GM21786 (cell line): ENCODE measurements around the gene CCDC194.

ENCODE experiments used
- ATAC-seq: cut with Tn5 transposase; IDR thresholded peaks from one replicate; pipeline ENCODE4 v1.9.1; 2021; ENCODE audit not compliant: unreplicated experiment

Gene CCDC194

GRCh38 chr19:17393914-17394313 lies at the start of gene CCDC194:
Gene CCDC194, minus strand, starts transcription at chr19:17394196. Its CDS starts 38 bp downstream, at chr19:17394158.
- no peak for ATAC-seq

DNA sequence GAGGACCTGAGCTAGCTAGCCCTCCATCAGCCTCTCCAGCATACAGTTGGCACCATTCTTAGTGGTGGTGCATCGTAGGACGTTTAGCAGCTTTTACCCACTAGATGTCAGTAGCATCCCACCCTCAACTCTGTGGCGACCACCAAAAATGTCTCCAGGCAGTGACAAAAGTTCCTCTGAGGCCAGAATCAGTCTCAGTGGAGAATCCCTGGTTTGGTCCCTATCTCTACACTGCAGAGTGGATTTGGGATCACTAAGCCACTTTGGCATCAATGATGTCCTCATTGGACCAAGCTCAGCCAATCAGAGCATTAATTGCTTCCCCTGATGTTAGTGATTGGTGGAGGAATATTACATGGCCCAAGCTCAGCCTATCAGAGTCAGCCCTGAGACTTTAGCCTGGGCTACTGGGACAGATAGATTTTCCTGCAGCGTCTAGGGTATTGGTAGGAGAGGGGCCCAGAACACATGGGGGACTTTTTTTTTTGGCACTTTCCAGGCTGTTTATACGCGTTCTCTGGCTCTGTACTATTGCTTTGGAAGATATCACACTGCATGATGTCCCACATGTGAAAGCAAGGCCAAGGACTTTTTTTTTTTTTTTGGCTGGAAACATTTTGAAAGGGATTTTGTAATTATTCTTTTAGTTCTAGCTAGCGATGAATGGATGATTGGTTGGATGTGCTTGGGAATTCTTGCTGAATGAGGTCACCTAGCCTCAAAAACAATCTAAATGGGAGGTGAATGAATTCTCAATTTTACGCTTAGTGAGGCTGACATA lies 47.4 kb upstream of the CCDC194 start:
- no peak for ATAC-seq

DNA sequence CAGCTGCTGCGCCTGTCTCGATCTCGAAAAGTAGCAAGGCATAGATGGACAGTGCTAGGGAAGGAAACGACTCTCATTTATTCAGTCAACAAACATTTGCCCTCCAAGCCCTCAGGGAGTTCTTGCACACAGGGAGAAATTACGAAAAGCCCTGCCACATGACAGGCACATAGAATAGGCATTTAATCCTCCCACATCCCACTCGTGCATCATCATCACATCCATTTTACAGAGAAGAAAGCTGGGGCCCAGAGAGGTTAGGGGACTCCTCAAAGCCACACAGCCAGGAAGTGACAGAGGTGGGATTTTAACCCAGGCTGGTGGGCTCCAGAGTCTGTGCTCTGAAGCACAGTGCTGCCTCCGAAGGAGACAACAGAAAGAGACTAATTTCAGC lies 42.9 kb upstream of the CCDC194 start:
- ATAC-seq, result no peak

- no peak for ATAC-seq
Observed at GRCh38 chr19:17436094-17436873, 42.3 kb upstream of the CCDC194 start.

- ATAC-seq, result no peak
Observed at GRCh38 chr19:17435218-17435617, 41.2 kb upstream of the CCDC194 start.

GRCh38 chr19:17431417-17431816 lies 37.4 kb upstream of the CCDC194 start:
- no peak for ATAC-seq

DNA sequence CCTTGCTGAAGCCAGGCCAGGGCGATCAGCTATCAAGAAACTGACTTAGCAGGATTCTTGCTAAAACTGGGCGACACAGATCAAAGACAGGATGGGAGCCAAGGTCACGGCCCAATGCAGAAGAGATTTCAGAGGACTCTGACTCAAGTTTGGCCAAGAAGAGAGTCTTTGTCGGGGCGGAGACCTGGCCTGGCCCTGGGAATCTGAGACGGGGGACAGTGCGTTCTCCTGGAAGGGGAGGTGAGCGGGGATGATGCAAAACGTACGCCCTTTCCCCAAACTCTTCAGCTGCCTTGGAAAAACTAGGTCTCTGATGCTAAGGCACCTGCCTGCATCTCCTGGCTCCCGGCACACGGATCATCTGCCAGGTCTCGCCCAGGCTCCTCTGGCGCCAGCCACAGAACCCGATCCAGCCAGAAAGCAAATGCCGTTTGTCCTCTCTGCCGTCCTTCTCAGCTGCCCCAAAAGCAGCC lies 35.7 kb upstream of the CCDC194 start:
- no peak for ATAC-seq

DNA sequence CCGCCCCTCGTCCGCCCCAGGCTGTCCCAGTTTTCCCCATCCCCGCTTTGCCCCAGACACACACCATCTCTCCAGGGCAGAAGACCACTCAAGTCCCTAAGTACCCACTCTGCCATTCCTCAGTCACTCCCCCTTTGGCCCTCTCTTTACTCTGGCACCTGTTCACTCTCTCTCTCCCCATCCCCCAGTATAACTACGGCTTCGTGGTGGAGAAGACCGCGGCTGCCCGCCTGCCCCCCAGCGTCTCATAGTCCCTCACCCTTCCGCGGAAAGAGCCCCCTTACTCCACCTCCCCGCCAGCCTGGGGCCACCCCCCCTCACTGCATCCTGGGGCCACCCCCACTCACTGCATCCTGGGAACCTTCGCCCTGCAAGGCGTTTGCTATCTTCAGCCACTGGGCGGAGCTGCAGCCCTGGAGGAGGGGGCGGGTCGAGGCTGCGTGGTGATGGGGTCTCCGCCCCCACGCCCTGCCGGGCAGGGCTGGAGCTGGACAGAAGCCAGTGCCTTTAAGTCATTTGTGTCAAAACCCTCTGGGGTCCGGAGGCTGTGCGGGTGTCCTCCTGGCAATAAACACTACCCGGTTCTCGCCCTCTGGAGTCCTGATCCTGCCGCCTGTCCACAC lies 30.9 kb upstream of the CCDC194 start:
- ATAC-seq, result no peak

DNA sequence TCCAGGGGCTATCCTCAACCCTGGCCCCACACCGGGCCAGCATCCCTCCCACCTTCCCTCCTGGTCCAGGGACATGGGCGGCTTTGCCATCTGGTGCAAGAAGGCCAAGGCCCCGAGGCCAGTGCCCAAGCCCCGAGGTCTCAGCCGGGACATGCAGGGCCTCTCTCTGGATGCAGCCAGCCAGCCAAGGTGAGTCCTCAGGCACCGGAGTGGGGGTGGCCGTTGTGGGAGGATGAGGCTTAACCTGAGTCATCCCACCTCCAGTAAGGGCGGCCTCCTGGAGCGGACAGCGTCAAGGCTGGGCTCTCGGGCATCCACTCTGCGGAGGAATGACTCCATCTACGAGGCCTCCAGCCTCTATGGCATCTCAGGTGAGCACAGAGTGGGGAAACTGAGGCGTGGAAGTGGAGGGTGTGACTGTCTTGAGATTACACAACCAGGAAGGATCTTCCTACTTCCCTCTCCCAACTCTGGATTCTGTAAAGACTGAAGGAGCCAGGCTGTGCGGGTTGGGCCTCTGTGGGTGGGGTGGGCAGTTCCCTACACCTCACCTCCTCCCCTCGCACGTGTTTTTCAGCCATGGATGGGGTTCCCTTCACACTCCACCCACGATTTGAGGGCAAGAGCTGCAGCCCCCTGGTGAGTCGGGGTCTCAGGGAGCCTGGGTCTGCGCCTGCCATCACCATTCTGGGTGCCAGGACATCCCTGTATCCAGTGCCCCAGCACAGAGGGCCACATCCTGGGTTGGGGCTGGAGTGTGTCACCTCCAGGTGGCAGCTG lies 29.6 kb upstream of the CCDC194 start:
- ATAC-seq, result no peak

DNA sequence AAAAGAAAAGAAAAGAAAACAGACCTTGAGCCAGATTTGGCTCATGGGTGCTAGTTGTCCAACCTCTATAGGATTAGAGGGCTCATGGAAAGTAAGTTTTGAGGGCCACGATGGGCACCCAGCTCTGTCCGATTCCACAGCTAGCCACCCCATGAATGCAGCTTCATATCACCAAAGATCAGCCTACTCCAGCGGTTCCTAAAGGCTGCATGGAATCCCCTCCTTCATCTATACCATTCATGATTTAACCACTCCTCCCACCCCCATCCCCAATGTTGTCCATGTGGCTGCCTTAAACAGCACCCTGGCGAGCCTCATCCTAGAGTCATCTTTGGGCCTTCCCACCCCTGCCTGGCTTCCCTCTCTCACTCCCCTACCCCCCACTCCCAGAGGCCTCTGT lies 27.9 kb upstream of the CCDC194 start:
- no peak for ATAC-seq

- peak; percentile 15 for ATAC-seq
Observed at GRCh38 chr19:17420475-17420924, 26.5 kb upstream of the CCDC194 start.

- peak; percentile 86 for ATAC-seq
Observed at GRCh38 chr19:17419621-17420474, 25.9 kb upstream of the CCDC194 start, which contains the start of gene MVB12A. Gene MVB12A, plus strand, starts transcription at chr19:17420047. Its CDS starts 89 bp downstream, at chr19:17420136.

DNA sequence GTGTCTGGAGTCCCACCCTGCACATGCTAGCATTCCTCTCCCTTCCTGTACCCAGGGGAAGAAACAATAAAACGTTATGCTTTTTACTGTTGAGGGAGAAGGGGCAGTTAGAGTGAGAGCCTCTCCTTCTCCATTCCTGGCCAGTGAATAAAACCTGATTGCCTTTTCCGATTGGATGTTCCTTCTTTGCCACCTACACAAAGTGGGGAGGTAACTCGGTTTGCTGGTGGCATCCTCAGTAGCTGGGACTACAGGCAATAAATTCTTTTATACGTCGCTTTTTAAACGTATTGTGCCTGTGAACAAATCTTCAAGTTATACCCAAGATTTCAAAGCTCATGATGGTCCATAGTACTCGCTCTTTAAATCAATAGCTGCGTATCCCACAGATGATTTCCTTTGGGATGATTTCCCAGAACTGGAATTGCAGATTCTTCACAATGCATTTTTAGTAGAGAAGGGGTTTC lies 25.2 kb upstream of the CCDC194 start:
- no peak for ATAC-seq

GRCh38 chr19:17418710-17419109 lies 24.7 kb upstream of the CCDC194 start:
- no peak for ATAC-seq

DNA sequence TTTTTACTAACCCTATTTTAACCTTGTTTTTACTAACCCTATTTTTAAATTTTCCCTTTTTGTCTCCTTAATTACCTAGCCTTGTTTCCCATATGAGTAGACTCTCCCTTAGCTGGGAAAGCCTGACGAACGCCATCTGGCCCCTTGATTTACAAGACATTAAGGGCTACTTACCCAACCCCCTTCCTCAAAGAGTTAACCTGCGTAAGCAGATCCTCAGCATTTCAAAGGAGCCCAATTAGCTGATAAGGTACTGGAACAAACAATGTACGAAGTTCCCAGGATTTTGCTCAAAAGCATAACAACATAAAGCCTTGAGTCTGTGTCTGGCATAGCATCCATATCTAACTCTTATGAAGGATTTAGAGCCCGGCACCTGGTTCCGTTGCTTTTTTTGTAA lies 21.1 kb upstream of the CCDC194 start:
- ATAC-seq, result no peak

DNA sequence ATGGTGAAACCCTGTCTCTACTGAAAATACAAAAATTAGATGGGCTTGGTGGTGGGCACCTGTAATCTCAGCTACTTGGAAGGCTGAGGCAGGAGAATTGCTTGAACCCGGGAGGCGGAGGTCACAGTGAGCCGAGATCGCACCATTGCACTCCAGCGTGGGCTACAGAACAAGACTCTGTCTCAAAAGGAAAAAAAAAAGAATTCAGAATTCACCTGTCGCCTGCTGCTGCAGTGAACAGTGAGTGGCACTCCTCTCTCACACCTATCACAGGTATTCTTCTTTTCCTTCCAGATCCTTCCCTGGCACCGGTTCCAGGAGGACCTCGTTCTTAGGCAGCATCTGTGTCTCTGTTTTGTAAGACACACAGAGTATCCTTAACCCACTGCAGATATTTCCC lies 20.1 kb upstream of the CCDC194 start:
- ATAC-seq, result no peak

DNA sequence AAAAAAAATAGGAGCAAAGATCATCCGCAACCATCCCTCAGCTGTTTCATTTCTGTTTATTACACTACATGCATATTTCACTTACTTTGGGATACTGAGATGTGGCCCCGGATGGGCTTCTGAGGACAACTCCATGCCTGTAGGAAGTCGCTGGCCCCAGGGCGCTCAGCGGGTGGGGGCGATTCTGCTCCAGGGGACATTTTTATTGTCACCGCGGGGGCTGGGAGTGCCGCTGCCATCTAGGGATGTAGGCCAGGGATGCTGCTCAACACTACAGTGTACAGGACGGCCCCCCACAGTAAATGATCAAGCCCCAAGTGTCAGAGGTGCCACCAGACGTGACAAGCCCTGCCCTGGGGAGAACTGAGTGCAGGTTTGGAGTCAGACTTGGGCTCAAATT lies 17.8 kb upstream of the CCDC194 start:
- no peak for ATAC-seq

- ATAC-seq, result no peak
Observed at GRCh38 chr19:17409990-17410389, 16.0 kb upstream of the CCDC194 start.

GRCh38 chr19:17406887-17407196 lies 12.8 kb upstream of the CCDC194 start:
- no peak for ATAC-seq
